HG03139 (cell line): Measurements from ENCODE around the gene TMIGD3.

ENCODE experiments used
- ATAC-seq: cut with Tn5 transposase; IDR thresholded peaks from one replicate; pipeline ENCODE4 v1.9.1; 2021; ENCODE audit not compliant: unreplicated experiment

Gene TMIGD3

GRCh38 chr1:111476761-111477309 is 26.6 kb downstream of the TMIGD3 start:
- no peak for ATAC-seq

GRCh38 chr1:111476214-111476613 is 27.2 kb downstream of the TMIGD3 start:
- ATAC-seq = no peak

GRCh38 chr1:111475701-111476100 is 27.7 kb downstream of the TMIGD3 start:
- ATAC-seq = no peak

GRCh38 chr1:111474521-111474920 is 28.9 kb downstream of the TMIGD3 start:
- no peak for ATAC-seq

GRCh38 chr1:111474106-111474505 is 29.3 kb downstream of the TMIGD3 start:
- ATAC-seq = no peak

GRCh38 chr1:111471538-111471937 is 31.9 kb downstream of the TMIGD3 start:
- ATAC-seq = no peak

GRCh38 chr1:111471012-111471411 is 32.4 kb downstream of the TMIGD3 start:
- no peak for ATAC-seq

- no peak for ATAC-seq
Observed at GRCh38 chr1:111470596-111470995, 32.8 kb downstream of the TMIGD3 start.

GRCh38 chr1:111469539-111469938 is 33.9 kb downstream of the TMIGD3 start:
- no peak for ATAC-seq

GRCh38 chr1:111468717-111469100 is 34.7 kb downstream of the TMIGD3 start:
- ATAC-seq = no peak

- ATAC-seq = no peak
Observed at GRCh38 chr1:111467865-111468716, 35.3 kb downstream of the TMIGD3 start.

- no peak for ATAC-seq
Observed at GRCh38 chr1:111466480-111466879, 37.0 kb downstream of the TMIGD3 start.

GRCh38 chr1:111465754-111466153 is 37.7 kb downstream of the TMIGD3 start:
- ATAC-seq = no peak

GRCh38 chr1:111463029-111463683 is 40.3 kb downstream of the TMIGD3 start:
- ATAC-seq = no peak

- ATAC-seq = no peak
Observed at GRCh38 chr1:111462370-111463028, 40.9 kb downstream of the TMIGD3 start.

GRCh38 chr1:111461765-111462164 is 41.7 kb downstream of the TMIGD3 start:
- ATAC-seq = no peak

GRCh38 chr1:111455642-111456031 is 47.8 kb downstream of the TMIGD3 start:
- no peak for ATAC-seq

- ATAC-seq = no peak
Observed at GRCh38 chr1:111454859-111455641, 48.4 kb downstream of the TMIGD3 start.

- ATAC-seq = no peak
Observed at GRCh38 chr1:111453706-111454105, 49.7 kb downstream of the TMIGD3 start.

- no peak for ATAC-seq
Observed at GRCh38 chr1:111452581-111452980, 50.9 kb downstream of the TMIGD3 start.

GRCh38 chr1:111450185-111450584 is 53.2 kb downstream of the TMIGD3 start:
- no peak for ATAC-seq
